ENCODE results near the gene SERPINA5. TPM values are rescaled to one million over a fixed set of nuclear protein-coding genes. Genes with fewer than 3 reads are reported as not detected.
A peak's percentile ranks its signal among the peaks of the same experiment; 100 is the strongest.
"Not testable (repeated sequence)": the region's sequence is repeated elsewhere in the genome, so short reads cannot be mapped to it uniquely, and the experiment has no call there.

Gene SERPINA5
- total RNA-seq, 1 experiment from 2014 or later = not detected

- Histone ChIP-seq H3K36me3 (no peaks in the 10 kb centered on the region), H3K9me3 (no peaks in the 10 kb centered on the region), H3K27me3 (no peaks in the 10 kb centered on the region), H3K4me3 (no peak overlapping the region)
- DNase-seq = no peak
These were observed 7.1 kb downstream of the SERPINA5 start for GRCh38 chr14:94588311-94588710.

- Histone ChIP-seq H3K36me3 (no peaks in the 10 kb centered on the region), H3K9me3 (no peaks in the 10 kb centered on the region), H3K4me3 (no peak overlapping the region), H3K27me3 (no peaks in the 10 kb centered on the region)
- no peak for DNase-seq
These were observed 9.8 kb downstream of the SERPINA5 start for GRCh38 chr14:94591073-94591472.

DNA sequence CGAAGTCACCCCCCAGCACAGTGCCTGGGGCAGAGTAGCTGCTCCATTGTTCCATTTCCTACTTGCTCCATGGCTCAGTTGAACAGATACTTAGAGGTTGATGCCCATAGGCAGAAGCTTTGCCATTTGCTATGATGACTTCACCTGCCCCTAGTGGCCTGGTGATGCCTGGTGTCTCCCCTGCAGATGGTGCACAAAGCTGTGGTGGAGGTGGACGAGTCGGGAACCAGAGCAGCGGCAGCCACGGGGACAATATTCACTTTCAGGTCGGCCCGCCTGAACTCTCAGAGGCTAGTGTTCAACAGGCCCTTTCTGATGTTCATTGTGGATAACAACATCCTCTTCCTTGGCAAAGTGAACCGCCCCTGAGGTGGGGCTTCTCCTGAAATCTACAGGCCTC, 10.6 kb downstream of the SERPINA5 start:
- DNase-seq = no peak
- H3K27me3 ChIP-seq = no peaks in the 10 kb centered on the region
- no peak overlapping the region for H3K4me3 ChIP-seq
- H3K9me3 ChIP-seq = no peaks in the 10 kb centered on the region
- no peaks in the 10 kb centered on the region for H3K36me3 ChIP-seq

GRCh38 chr14:94592457-94592856, 11.2 kb downstream of the SERPINA5 start:
- no peaks in the 10 kb centered on the region for H3K27me3 ChIP-seq
- H3K9me3 ChIP-seq = no peaks in the 10 kb centered on the region
- no peaks in the 10 kb centered on the region for H3K36me3 ChIP-seq
- no peak overlapping the region for H3K4me3 ChIP-seq
- no peak for DNase-seq

DNA sequence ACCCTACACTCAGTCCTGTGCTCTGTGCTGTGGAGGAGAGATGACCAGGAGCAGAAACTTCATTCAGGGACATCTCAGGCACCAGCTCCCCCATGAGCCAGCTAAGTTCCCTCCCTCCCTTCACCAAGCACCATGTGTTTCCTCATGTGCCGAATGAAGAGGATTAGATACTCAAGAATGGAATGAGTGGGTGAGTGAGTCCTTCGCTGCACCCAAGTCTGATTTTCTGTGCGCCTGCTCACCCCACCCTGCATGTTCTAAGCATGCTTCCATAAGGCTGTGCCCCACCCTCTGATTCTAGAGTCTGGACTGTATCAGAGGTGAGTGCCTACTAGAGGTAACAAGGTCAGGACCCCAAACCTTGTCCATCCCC, 12.1 kb downstream of the SERPINA5 start:
- Histone ChIP-seq H3K4me3 (no peak overlapping the region), H3K9me3 (no peaks in the 10 kb centered on the region), H3K27me3 (no peaks in the 10 kb centered on the region), H3K36me3 (no peaks in the 10 kb centered on the region)
- no peak for DNase-seq

GRCh38 chr14:94593749-94594431, 12.7 kb downstream of the SERPINA5 start:
- Histone ChIP-seq H3K27me3 (no peaks in the 10 kb centered on the region), H3K36me3 (no peaks in the 10 kb centered on the region), H3K9me3 (no peaks in the 10 kb centered on the region), H3K4me3 (no peak overlapping the region)
- DNase-seq = no peak

DNA sequence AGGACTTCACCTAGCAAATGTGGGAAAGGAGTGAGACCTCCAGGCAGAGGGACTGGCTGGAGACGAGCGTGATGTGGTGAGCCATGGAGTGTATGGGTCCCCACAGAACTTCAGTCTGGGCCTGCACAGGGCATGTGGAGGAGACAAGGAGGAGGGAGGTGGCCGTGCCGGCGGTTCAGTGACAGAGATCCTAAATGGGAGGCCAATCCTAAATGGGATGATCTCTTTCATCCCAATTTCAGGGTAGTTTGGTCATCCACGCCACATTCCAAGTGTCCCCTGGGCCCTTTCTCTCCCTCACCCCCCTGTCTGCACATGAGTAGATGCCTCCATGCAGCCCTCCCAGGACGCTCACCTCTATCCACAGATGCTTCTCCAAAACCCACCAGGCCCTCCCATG, 13.2 kb downstream of the SERPINA5 start:
- no peak overlapping the region for H3K4me3 ChIP-seq
- H3K27me3 ChIP-seq = no peaks in the 10 kb centered on the region
- no peaks in the 10 kb centered on the region for H3K36me3 ChIP-seq
- H3K9me3 ChIP-seq = no peaks in the 10 kb centered on the region
- DNase-seq = no peak

DNA sequence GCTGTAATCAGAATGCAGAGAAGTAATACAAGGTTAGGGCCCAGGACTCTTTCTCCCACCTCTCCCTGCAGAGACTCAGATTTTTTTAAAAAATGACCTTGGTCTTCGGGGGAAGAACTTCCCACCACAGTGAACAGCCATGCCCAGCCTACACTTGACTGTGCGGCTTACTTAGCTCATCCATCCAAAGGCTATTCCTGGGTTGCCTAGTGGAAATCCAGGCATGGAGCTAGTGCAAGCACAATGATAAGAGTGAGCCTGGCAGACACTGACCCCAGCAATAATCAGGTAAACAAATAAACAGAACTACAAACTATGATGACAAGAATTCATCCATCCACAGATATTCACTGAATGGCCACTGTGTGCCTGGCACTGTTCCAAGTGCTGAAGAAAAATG, 14.7 kb downstream of the SERPINA5 start:
- Histone ChIP-seq H3K36me3 (no peaks in the 10 kb centered on the region), H3K4me3 (no peak overlapping the region), H3K9me3 (no peaks in the 10 kb centered on the region)

GRCh38 chr14:94596361-94596760, 15.1 kb downstream of the SERPINA5 start:
- Histone ChIP-seq H3K9me3 (no peaks in the 10 kb centered on the region), H3K27me3 (no peaks in the 10 kb centered on the region), H3K4me3 (no peak overlapping the region), H3K36me3 (no peaks in the 10 kb centered on the region)
- DNase-seq = no peak

More for the DNA sequence above, 14.7 kb downstream of the SERPINA5 start:
- no peaks in the 10 kb centered on the region for H3K27me3 ChIP-seq
- no peak for DNase-seq

DNA sequence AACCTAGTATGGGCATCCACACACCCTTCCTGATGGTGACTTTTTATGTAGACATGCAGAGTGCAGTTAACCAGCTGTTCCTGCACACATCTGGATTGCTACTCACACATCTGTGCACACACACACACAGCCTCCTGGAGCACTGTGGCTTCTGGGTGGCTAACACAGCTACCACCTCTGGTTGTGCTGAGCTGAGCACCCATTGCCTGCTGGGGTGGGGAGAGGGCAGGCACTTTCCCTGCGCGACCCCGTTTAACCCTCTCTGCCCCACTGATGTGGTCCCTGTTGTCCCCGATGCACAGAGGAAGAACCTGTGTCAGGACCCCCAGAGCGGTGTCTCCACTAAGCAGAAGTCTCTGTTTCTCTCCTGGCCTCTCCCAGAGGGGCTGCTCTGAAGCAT, 16.6 kb downstream of the SERPINA5 start:
- no peaks in the 10 kb centered on the region for H3K36me3 ChIP-seq
- no peaks in the 10 kb centered on the region for H3K27me3 ChIP-seq
- H3K4me3 ChIP-seq = no peak overlapping the region
- no peak for DNase-seq
- H3K9me3 ChIP-seq = no peaks in the 10 kb centered on the region

DNA sequence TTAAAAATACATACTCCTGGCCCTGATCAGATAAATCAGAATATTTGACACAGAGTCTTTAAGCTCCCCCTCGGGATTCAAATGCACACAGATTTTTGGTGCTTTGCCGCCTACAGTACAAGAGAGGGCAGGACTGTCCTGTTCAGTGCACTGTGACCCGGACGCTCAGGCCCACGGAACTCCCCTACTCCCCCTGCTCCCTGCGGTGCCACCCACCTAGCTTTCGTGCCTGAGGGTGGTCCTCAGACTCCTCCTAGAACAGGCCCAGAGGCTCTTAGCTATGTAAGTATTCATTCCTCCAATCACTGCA, 17.2 kb downstream of the SERPINA5 start:
- no peak overlapping the region for H3K4me3 ChIP-seq
- no peaks in the 10 kb centered on the region for H3K36me3 ChIP-seq
- no peaks in the 10 kb centered on the region for H3K27me3 ChIP-seq
- H3K9me3 ChIP-seq = no peaks in the 10 kb centered on the region
- DNase-seq = no peak

- peak; percentile 85 for DNase-seq
- Histone ChIP-seq H3K9me3 (no peaks in the 10 kb centered on the region), H3K27me3 (no peaks in the 10 kb centered on the region), H3K36me3 (no peaks in the 10 kb centered on the region), H3K4me3 (no peak overlapping the region)
These were observed 17.8 kb downstream of the SERPINA5 start for GRCh38 chr14:94598816-94599655.

DNA sequence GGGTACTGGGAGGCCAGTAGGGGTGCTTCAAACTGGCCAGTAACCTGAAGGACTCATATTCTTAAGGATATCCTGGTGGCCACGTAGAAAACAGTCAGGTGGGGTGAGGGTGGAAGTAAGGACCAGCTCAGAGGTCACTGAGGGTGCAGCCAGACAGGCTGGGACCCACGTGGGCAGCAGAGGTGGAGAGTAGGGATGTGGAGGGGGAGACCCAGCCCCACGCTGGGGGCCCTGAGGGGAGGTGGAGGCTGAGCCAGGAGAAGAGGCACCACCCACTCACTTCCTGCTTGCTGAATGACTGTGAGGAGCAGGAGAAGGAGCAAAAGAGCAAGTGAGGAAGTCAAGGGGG, 18.4 kb downstream of the SERPINA5 start:
- DNase-seq = no peak
- Histone ChIP-seq H3K9me3 (no peaks in the 10 kb centered on the region), H3K4me3 (no peak overlapping the region), H3K27me3 (no peaks in the 10 kb centered on the region), H3K36me3 (no peaks in the 10 kb centered on the region)

DNA sequence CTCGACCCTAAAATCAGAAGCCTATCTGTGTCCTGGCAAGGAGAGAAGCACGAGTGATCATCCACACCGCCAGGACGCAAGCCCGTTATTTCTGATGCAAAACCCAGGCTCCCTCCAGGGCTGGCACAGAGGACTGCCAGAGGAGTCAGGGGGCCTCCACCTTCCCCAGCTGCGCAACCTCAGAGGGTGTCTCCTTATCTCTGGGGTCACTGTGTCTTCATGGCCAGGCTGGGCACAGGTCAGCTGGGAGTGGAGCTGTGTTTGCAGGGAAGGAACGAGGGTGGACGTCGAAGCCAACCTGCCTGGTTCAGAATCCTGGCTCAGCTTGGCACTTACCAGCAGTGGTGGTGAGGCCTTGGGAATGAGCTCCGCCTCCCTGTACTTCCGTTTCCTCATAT, 18.9 kb downstream of the SERPINA5 start:
- no peak for DNase-seq
- Histone ChIP-seq H3K36me3 (no peaks in the 10 kb centered on the region), H3K9me3 (no peaks in the 10 kb centered on the region), H3K27me3 (no peaks in the 10 kb centered on the region), H3K4me3 (no peak overlapping the region)

- H3K9me3 ChIP-seq = no peaks in the 10 kb centered on the region
- DNase-seq = peak; percentile 88
- H3K36me3 ChIP-seq = no peaks in the 10 kb centered on the region
- H3K4me3 ChIP-seq = no peak overlapping the region
- H3K27me3 ChIP-seq = no peaks in the 10 kb centered on the region
These were observed 20.7 kb downstream of the SERPINA5 start for GRCh38 chr14:94601884-94602391.

GRCh38 chr14:94602722-94603121, 21.5 kb downstream of the SERPINA5 start:
- no peak for DNase-seq
- Histone ChIP-seq H3K36me3 (no peaks in the 10 kb centered on the region), H3K27me3 (no peaks in the 10 kb centered on the region), H3K9me3 (no peaks in the 10 kb centered on the region), H3K4me3 (no peak overlapping the region)

- H3K4me3 ChIP-seq = no peak overlapping the region
- no peaks in the 10 kb centered on the region for H3K36me3 ChIP-seq
- H3K9me3 ChIP-seq = no peaks in the 10 kb centered on the region
- no peaks in the 10 kb centered on the region for H3K27me3 ChIP-seq
- no peak for DNase-seq
These were observed 24.1 kb downstream of the SERPINA5 start for GRCh38 chr14:94605361-94605760.

GRCh38 chr14:94608966-94609365, 27.7 kb downstream of the SERPINA5 start:
- not testable (repeated sequence) for H3K36me3 ChIP-seq, H3K4me3 ChIP-seq, DNase-seq, H3K9me3 ChIP-seq, H3K27me3 ChIP-seq
